SK-N-SH (cell line): ENCODE measurements around the gene POLR3GL. TPM values are rescaled to one million over a fixed set of nuclear protein-coding genes. Genes with fewer than 3 reads are reported as not detected.

Experiments used
- CTCF ChIA-PET: fragments of 300-600, 350-600 bp; formaldehyde crosslinking; extraction: SDS; loops from one replicate; lab custom pipeline; 2021; lab: Yijun Ruan, JAX
- POLR2A ChIA-PET: fragments of 350-600 bp; sonication (Branson Sonifier 250); formaldehyde crosslinking; extraction: SDS; loops from one replicate; lab custom pipeline; 2020; ENCODE audit warnings: antibody characterized with exemption, inconsistent platforms; lab: Yijun Ruan, JAX
- DNase-seq: peaks from one replicate; pipeline ENCODE4 v3.0.0; 2012
- H2AFZ ChIP-seq: fragments of 200-600 bp; sonication (generic); 2 replicates; pipeline ENCODE4 v1.8.1; 2016; ENCODE audit warnings: antibody characterized with exemption, mild to moderate bottlenecking, low read depth
- H3F3A ChIP-seq: fragments of 200-600 bp; sonication (generic); replicated peaks from 2 replicates; pipeline ENCODE3; 2016; ENCODE audit warnings: antibody characterized with exemption, mild to moderate bottlenecking; ENCODE audit not compliant: insufficient read depth
- H3K27ac ChIP-seq, 2 experiments: fragments of 200-500 bp in 1 of 2; fragments of 200-600 bp in 1 of 2; sonication (Bioruptor generic) in 1 of 2; sonication (generic), shearing (Covaris generic) in 1 of 2; 2 replicates each; pipeline versions ENCODE4 v1.5.1 to v1.6.1; 2014 to 2016; ENCODE audit warnings: low read depth in 2 of 2, inconsistent platforms in 1 of 2, low read length in 1 of 2, mild to moderate bottlenecking in 1 of 2, mixed read lengths in 1 of 2
- H3K27me3 ChIP-seq: fragments of 200-600 bp; sonication (generic), shearing (Covaris generic); 2 replicates; pipeline ENCODE4 v1.6.1; 2016; ENCODE audit warnings: mixed run types; ENCODE audit not compliant: insufficient read depth
- H3K36me3 ChIP-seq, 2 experiments: fragments of 200-500 bp in 1 of 2; fragments of 200-600 bp in 1 of 2; sonication (Bioruptor generic) in 1 of 2; sonication (generic) in 1 of 2; replicated peaks in 1 of 2; 2 replicates each; pipeline versions ENCODE3 to v1.5.1; 2014 to 2016; ENCODE audit warnings: low read length in 1 of 2, mild to moderate bottlenecking in 1 of 2; ENCODE audit not compliant: insufficient read depth in 2 of 2, control insufficient read depth in 1 of 2
- H3K4me1 ChIP-seq, 2 experiments: fragments of 200-500 bp in 1 of 2; fragments of 200-600 bp in 1 of 2; sonication (Bioruptor generic) in 1 of 2; sonication (generic), shearing (Covaris generic) in 1 of 2; 2 replicates each; pipeline versions ENCODE4 v1.5.1 to v1.6.1; 2014 to 2016; ENCODE audit warnings: low read depth in 1 of 2, low read length in 1 of 2, mixed run types in 1 of 2; ENCODE audit not compliant: insufficient read depth in 2 of 2, control insufficient read depth in 1 of 2
- H3K4me2 ChIP-seq: fragments of 200-600 bp; sonication (generic), shearing (Covaris generic); 2 replicates; pipeline ENCODE4 v1.6.1; 2017; ENCODE audit warnings: mixed run types
- H3K4me3 ChIP-seq, 2 experiments: fragments of 200-500 bp in 1 of 2; fragments of 200-600 bp in 1 of 2; sonication (Bioruptor generic) in 1 of 2; sonication (generic), shearing (Covaris generic) in 1 of 2; 2 replicates each; pipeline versions ENCODE4 v1.5.1 to v1.8.1; 2014 to 2016; ENCODE audit warnings: low read depth in 2 of 2, inconsistent platforms in 1 of 2, low read length in 1 of 2, mild to moderate bottlenecking in 1 of 2, mixed read lengths in 1 of 2, moderate library complexity in 1 of 2
- H3K79me2 ChIP-seq: fragments of 200-600 bp; sonication (generic); 2 replicates; pipeline ENCODE4 v1.8.1; 2017; ENCODE audit warnings: mild to moderate bottlenecking; ENCODE audit not compliant: insufficient read depth
- H3K9ac ChIP-seq: fragments of 200-600 bp; sonication (generic); 2 replicates; pipeline ENCODE4 v1.6.1; 2017; ENCODE audit warnings: mixed run types
- H3K9me2 ChIP-seq: fragments of 200-600 bp; sonication (generic); 2 replicates; pipeline ENCODE4 v1.6.1; 2017; ENCODE audit warnings: mixed run types
- H3K9me3 ChIP-seq: fragments of 200-600 bp; sonication (generic); 2 replicates; pipeline ENCODE4 v1.6.1; 2017; ENCODE audit warnings: mixed run types, mild to moderate bottlenecking, moderate library complexity
- H4K20me1 ChIP-seq: fragments of 200-600 bp; sonication (generic); 2 replicates; pipeline ENCODE4 v1.6.1; 2017; ENCODE audit warnings: mild to moderate bottlenecking, mixed run types; ENCODE audit not compliant: insufficient read depth
- ELF1 ChIP-seq: IDR thresholded peaks from 2 replicates; pipeline ENCODE4 v1.4.0; 2012
- EZH2phosphoT487 ChIP-seq: fragments of 200-600 bp; sonication (generic); IDR thresholded peaks from 2 replicates; pipeline ENCODE4 v1.6.1; 2017; ENCODE audit warnings: low read depth, mixed run types, mild to moderate bottlenecking, antibody characterized with exemption, moderate library complexity, borderline replicate concordance
- FOXJ3 ChIP-seq: sonication (generic); formaldehyde crosslinking; IDR thresholded peaks from 2 replicates; pipeline ENCODE4 v1.5.1; 2020; ENCODE audit warnings: mild to moderate bottlenecking, missing genetic modification reagents
- GABPA ChIP-seq: IDR thresholded peaks from 2 replicates; pipeline ENCODE4 v1.4.0; 2012; ENCODE audit warnings: low read depth, mild to moderate bottlenecking
- GATA2 ChIP-seq: sonication (generic); formaldehyde crosslinking; IDR thresholded peaks from 2 replicates; pipeline ENCODE4 v1.5.0; 2020; ENCODE audit warnings: mild to moderate bottlenecking, missing genetic modification reagents
- MXI1 ChIP-seq: IDR thresholded peaks from 2 replicates; pipeline ENCODE4 v1.6.1; 2012; ENCODE audit warnings: mild to moderate bottlenecking, low read depth, low read length, improper control_type of control experiment
- NFIC ChIP-seq: IDR thresholded peaks from 2 replicates; pipeline ENCODE4 v1.4.0; 2012; ENCODE audit warnings: borderline replicate concordance
- NRF1 ChIP-seq: IDR thresholded peaks from 2 replicates; pipeline ENCODE4 v1.6.1; 2012; ENCODE audit warnings: low read depth, mild to moderate bottlenecking, low read length
- POLR2AphosphoS5 ChIP-seq: IDR thresholded peaks from 2 replicates; pipeline ENCODE4 v1.6.1; 2012; ENCODE audit warnings: low read depth, low read length
- RCOR1 ChIP-seq: fragments of 150-350 bp; IDR thresholded peaks from 2 replicates; pipeline ENCODE4 v1.6.1; 2017; ENCODE audit warnings: antibody characterized with exemption, low read length
- SIN3A ChIP-seq: IDR thresholded peaks from 2 replicates; pipeline ENCODE4 v1.6.1; 2012; ENCODE audit warnings: low read depth, mild to moderate bottlenecking, low read length, moderate library complexity, borderline replicate concordance
- SMC3 ChIP-seq: IDR thresholded peaks from 2 replicates; pipeline ENCODE4 v1.6.1; 2012; ENCODE audit warnings: low read depth, low read length, improper control_type of control experiment
- TAF1 ChIP-seq: IDR thresholded peaks from 2 replicates; pipeline ENCODE4 v1.6.1; 2012; ENCODE audit warnings: low read depth, mild to moderate bottlenecking, low read length, moderate library complexity, borderline replicate concordance
- TCF12 ChIP-seq: IDR thresholded peaks from 2 replicates; pipeline ENCODE4 v1.4.0; 2012
- TEAD4 ChIP-seq: IDR thresholded peaks from 2 replicates; pipeline ENCODE4 v1.4.0; 2012; ENCODE audit warnings: mild to moderate bottlenecking, borderline replicate concordance; ENCODE audit not compliant: insufficient read depth
- YY1 ChIP-seq: IDR thresholded peaks from 2 replicates; pipeline ENCODE4 v1.4.0; 2012; ENCODE audit warnings: low read depth, mild to moderate bottlenecking
- WGBS: methylation state at CpG from one replicate; pipeline ENCODE4 v1.1.6; 2017; ENCODE audit warnings: low lambda C conversion rate; 5-methylcytosine and 5-hydroxymethylcytosine counted together
- polyA plus RNA-seq, 3 experiments: library from polyadenylated mRNA; depleted of rRNA; stranded (reverse); fragments of >200 nt; gene quantifications; 2 replicates each; pipeline ENCODE4 v1.2.3, GENCODE V29; 2012
- TF ChIP-seq, protein P1 (sequence below): IDR thresholded peaks from 2 replicates; pipeline ENCODE4 v1.4.0; 2012; ENCODE audit warnings: low read depth
- TF ChIP-seq, protein P2 (sequence below): fragments of 150-350 bp; IDR thresholded peaks from 2 replicates; pipeline ENCODE4 v1.6.1; 2016; ENCODE audit warnings: mild to moderate bottlenecking, low read depth, low read length
- TF ChIP-seq, protein P3 (sequence below): IDR thresholded peaks from 2 replicates; pipeline ENCODE4 v1.4.0; 2012; ENCODE audit warnings: low read depth, borderline replicate concordance
- TF ChIP-seq, protein P4 (sequence below): fragments of 200-600 bp; sonication (generic); IDR thresholded peaks from 2 replicates; pipeline ENCODE4 v1.6.1; 2017; ENCODE audit warnings: antibody characterized with exemption, mild to moderate bottlenecking, moderate library complexity

The POLR3GL gene
- polyA plus RNA-seq, 1 of the 3 experiments (the other 2 are of a cell fraction), result 15.8 TPM

DNA sequence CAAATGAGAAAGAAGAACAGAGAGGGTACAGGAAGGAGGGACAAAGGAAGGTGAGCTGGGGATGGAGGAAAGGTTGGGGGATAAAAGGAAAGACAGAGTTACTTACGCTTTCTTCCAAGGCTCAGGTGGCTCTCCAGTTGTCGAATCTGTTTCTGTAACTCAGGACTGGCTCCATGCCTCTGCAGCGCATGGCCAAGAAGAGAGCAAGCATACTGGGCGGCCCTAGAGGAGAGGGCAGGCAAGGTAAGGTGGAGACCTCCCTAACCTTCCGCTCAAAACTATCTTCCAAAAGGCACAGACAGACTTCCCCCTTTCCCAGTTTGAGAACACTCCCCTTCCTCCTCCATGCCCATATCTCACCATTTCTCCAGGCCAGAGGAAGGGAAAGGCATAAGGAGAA is 46.9 kb upstream of the POLR3GL start:
- peak overlapping the region; percentile 83 to 86 for H3K4me3 ChIP-seq
- peaks cover 19% of the 10 kb centered on the region; the same call in 1 of the 2 replicates for H3K79me2 ChIP-seq
- peak overlapping the region; percentile 80 for H3K9ac ChIP-seq
- H3K27ac ChIP-seq, result no peak overlapping the region
- TF ChIP-seq RCOR1 (no peak), SMC3 (no peak), MXI1 (no peak), NFIC (no peak), FOXJ3 (CRISPR knock-in tag) (no peak), YY1 (no peak), POLR2AphosphoS5 (no peak), NRF1 (no peak)
- TF ChIP-seq, protein P1, sequence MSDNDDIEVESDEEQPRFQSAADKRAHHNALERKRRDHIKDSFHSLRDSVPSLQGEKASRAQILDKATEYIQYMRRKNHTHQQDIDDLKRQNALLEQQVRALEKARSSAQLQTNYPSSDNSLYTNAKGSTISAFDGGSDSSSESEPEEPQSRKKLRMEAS, result no peak
- TF ChIP-seq, protein P2, sequence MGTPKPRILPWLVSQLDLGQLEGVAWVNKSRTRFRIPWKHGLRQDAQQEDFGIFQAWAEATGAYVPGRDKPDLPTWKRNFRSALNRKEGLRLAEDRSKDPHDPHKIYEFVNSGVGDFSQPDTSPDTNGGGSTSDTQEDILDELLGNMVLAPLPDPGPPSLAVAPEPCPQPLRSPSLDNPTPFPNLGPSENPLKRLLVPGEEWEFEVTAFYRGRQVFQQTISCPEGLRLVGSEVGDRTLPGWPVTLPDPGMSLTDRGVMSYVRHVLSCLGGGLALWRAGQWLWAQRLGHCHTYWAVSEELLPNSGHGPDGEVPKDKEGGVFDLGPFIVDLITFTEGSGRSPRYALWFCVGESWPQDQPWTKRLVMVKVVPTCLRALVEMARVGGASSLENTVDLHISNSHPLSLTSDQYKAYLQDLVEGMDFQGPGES, result no peak
- 86% methylated on average over 5 of the region's 5 CpGs for WGBS
- H3K9me2 ChIP-seq, result no peaks in the 10 kb centered on the region
- POLR2A ChIA-PET, result interaction anchor here (2.3 kb wide), 1 partner anchor 10 kb away, joined by 19 read pairs; the partner anchor contains the start of gene RBM8A
- H3K4me1 ChIP-seq, result peaks cover 0 to 18% of the 10 kb centered on the region in 2 experiments; a peak in 2 of 4 replicates
- DNase-seq, result no peak
- no peaks in the 10 kb centered on the region for H4K20me1 ChIP-seq
- peak overlapping the region; percentile 86; the same call in 1 of the 2 replicates for H2AFZ ChIP-seq
- no peaks in the 10 kb centered on the region for H3K27me3 ChIP-seq
- no peaks in the 10 kb centered on the region for H3K9me3 ChIP-seq
- peaks cover 21 to 27% of the 10 kb centered on the region in 2 experiments for H3K36me3 ChIP-seq
- H3F3A ChIP-seq, result peaks cover 23% of the 10 kb centered on the region
- H3K4me2 ChIP-seq, result peak overlapping the region; percentile 91
- CTCF ChIA-PET, result interaction anchor here (2.4 to 16.4 kb wide), 4 partner anchors 9 to 73 kb away, joined by 7 to 281 read pairs (median 12); partner anchors contain the start of genes ITGA10, NUDT17 and RBM8A

DNA sequence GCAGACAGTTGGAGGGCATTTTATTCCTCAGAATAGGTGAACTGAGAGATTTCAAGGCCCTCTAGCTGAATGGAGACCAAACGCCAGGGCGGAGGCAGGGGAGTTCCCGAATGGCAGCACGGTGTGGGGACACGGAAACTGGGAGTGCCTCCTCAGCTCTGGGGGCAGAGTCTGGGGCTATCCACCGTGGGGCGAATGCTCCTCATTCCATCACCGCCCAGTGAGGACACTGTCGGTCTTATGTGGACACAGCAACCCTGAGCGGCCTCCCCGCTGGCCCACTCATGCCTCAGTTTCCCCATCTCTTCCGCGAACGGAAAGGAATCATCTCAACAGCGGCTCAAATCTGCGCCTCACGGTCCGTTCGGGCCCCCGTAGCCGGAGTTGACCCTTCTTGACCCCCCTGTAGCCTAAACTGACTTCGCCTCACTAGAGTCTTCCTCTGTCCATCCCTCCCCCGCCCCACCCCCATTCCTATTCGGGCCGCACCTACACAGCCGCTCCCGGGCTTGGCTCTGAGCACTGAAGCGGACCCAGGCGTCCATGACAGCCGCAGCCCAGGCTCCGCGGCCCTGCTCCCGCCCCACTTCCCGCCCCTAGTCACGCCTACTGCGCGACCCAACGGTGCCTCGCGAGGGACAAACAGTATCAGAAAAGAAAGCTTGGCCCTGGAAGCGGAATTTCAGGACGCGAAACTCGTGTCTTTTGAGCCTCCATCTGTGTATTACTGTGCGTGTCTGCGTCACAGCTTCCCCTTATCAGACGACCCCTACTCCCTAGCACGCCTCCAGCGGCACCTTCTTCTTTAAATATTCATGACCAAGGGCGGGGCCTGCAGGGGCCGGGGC is 46.1 kb upstream of the POLR3GL start, which contains the start of gene PEX11B:
TSS of gene PEX11B (minus strand) at position 574 of the 848 bp plus-strand sequence. CDS start at position 545, 29 bp downstream.
- Histone ChIP-seq H3F3A (peaks cover 30% of the 10 kb centered on the region), H3K27ac (peak within 1 kb of the TSS; percentile 85 to 95), H3K4me3 (peak within 1 kb of the TSS; percentile 83 to 86), H3K9me3 (no peaks in the 10 kb centered on the region), H3K79me2 (peaks cover 19% of the 10 kb centered on the region), H3K4me2 (peak within 1 kb of the TSS; percentile 91), H3K9me2 (no peaks in the 10 kb centered on the region), H4K20me1 (no peaks in the 10 kb centered on the region), H3K27me3 (no peaks in the 10 kb centered on the region), H3K4me1 (peaks cover 0 to 18% of the 10 kb centered on the region in 2 experiments; a peak in 2 of 4 replicates), H2AFZ (peak within 1 kb of the TSS; percentile 86), H3K9ac (peak within 1 kb of the TSS; percentile 80), H3K36me3 (peaks cover 24 to 33% of the 10 kb centered on the region in 2 experiments)
- whole genome bisulfite sequencing, result 3% methylated on average over 38 of the region's 51 CpGs
- ChIA-PET POLR2A (interaction anchor here (1.0 to 2.3 kb wide), 3 partner anchors 10 to 46 kb away, joined by 7 to 19 read pairs (median 10); partner anchors contain the start of genes ANKRD34A, LIX1L, POLR3GL and RBM8A), CTCF (interaction anchor here (0.6 to 16.4 kb wide), 8 partner anchors 8 to 73 kb away, joined by 3 to 281 read pairs (median 5); partner anchors contain the start of genes ITGA10, LIX1L, NUDT17 and RBM8A)
- DNase-seq, result peak; percentile 90
- TF ChIP-seq, protein P3, sequence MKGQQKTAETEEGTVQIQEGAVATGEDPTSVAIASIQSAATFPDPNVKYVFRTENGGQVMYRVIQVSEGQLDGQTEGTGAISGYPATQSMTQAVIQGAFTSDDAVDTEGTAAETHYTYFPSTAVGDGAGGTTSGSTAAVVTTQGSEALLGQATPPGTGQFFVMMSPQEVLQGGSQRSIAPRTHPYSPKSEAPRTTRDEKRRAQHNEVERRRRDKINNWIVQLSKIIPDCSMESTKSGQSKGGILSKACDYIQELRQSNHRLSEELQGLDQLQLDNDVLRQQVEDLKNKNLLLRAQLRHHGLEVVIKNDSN, result no peak
- peak; percentile 75; the same call in 1 of the 2 replicates for TF ChIP-seq SIN3A
- no peak for TF ChIP-seq TEAD4
- TF ChIP-seq GATA2, result no peak
- TF ChIP-seq, protein P2, result no peak
- TF ChIP-seq TAF1, result no peak; the same call in 1 of the 2 replicates
- TF ChIP-seq TCF12, result no peak
- no peak for TF ChIP-seq EZH2phosphoT487
- TF ChIP-seq, protein P4, sequence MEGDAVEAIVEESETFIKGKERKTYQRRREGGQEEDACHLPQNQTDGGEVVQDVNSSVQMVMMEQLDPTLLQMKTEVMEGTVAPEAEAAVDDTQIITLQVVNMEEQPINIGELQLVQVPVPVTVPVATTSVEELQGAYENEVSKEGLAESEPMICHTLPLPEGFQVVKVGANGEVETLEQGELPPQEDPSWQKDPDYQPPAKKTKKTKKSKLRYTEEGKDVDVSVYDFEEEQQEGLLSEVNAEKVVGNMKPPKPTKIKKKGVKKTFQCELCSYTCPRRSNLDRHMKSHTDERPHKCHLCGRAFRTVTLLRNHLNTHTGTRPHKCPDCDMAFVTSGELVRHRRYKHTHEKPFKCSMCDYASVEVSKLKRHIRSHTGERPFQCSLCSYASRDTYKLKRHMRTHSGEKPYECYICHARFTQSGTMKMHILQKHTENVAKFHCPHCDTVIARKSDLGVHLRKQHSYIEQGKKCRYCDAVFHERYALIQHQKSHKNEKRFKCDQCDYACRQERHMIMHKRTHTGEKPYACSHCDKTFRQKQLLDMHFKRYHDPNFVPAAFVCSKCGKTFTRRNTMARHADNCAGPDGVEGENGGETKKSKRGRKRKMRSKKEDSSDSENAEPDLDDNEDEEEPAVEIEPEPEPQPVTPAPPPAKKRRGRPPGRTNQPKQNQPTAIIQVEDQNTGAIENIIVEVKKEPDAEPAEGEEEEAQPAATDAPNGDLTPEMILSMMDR, result no peak
- peak; percentile 65 for TF ChIP-seq ELF1
- TF ChIP-seq RCOR1, result no peak
- TF ChIP-seq YY1, result peak; percentile 84
- peak; percentile 77; the same call in 1 of the 2 replicates for TF ChIP-seq MXI1
- no peak for TF ChIP-seq GABPA
